HCEC 1CT (cell line): ENCODE data around the gene MS4A5.
"Not testable (repeated sequence)": the region's sequence is repeated elsewhere in the genome, so short reads cannot be mapped to it uniquely, and the experiment has no call there.

Experiments
- DNase-seq: peaks from one replicate; pipeline ENCODE4 v3.0.0-alpha.2; 2017

Gene MS4A5

GRCh38 chr11:60429272-60429671 is at the start of gene MS4A5:
Gene MS4A5 (plus strand): TSS chr11:60429572. CDS start chr11:60429675, 103 bp downstream.
- no peak for DNase-seq

- no peak for DNase-seq
These were observed 40.0 kb upstream of the MS4A5 start for GRCh38 chr11:60389279-60389910.

GRCh38 chr11:60390419-60390818 is 39.0 kb upstream of the MS4A5 start:
- no peak for DNase-seq

GRCh38 chr11:60392361-60392760 is 37.0 kb upstream of the MS4A5 start:
- no peak for DNase-seq

GRCh38 chr11:60393016-60393415 is 36.4 kb upstream of the MS4A5 start:
- DNase-seq: no peak

- DNase-seq: no peak
These were observed 34.5 kb upstream of the MS4A5 start for GRCh38 chr11:60394666-60395380.

GRCh38 chr11:60396382-60396781 is 33.0 kb upstream of the MS4A5 start, which contains the start of gene MS4A14:
Gene MS4A14 (plus strand): TSS chr11:60396459. CDS start chr11:60396579, 120 bp downstream.
- no peak for DNase-seq

GRCh38 chr11:60396799-60397198 is 32.6 kb upstream of the MS4A5 start:
- DNase-seq: no peak

GRCh38 chr11:60420015-60420414 is 9.4 kb upstream of the MS4A5 start:
- no peak for DNase-seq

GRCh38 chr11:60422609-60423008 is 6.8 kb upstream of the MS4A5 start:
- no peak for DNase-seq

GRCh38 chr11:60428517-60428916 is 855 bp upstream of the MS4A5 start:
- DNase-seq: no peak

- no peak for DNase-seq
These were observed 1.9 kb downstream of the MS4A5 start for GRCh38 chr11:60431251-60431650.

GRCh38 chr11:60433401-60433800 is 4.0 kb downstream of the MS4A5 start:
- no peak for DNase-seq

GRCh38 chr11:60447070-60447469 is 17.7 kb downstream of the MS4A5 start:
- no peak for DNase-seq

GRCh38 chr11:60447846-60448245 is 18.5 kb downstream of the MS4A5 start:
- DNase-seq: no peak

GRCh38 chr11:60451185-60451584 is 21.8 kb downstream of the MS4A5 start:
- DNase-seq: not testable (repeated sequence)

GRCh38 chr11:60454212-60454611 is 24.8 kb downstream of the MS4A5 start:
- DNase-seq: no peak

GRCh38 chr11:60455531-60456042 is 26.2 kb downstream of the MS4A5 start, which contains the start of gene MS4A1:
Gene MS4A1 (plus strand): TSS chr11:60455847. CDS start chr11:60462375, 6,528 bp downstream.
- no peak for DNase-seq

- DNase-seq: no peak
These were observed 28.2 kb downstream of the MS4A5 start for GRCh38 chr11:60457576-60457975.

- no peak for DNase-seq
These were observed 30.0 kb downstream of the MS4A5 start for GRCh38 chr11:60459345-60459744.

- DNase-seq: no peak
These were observed 39.5 kb downstream of the MS4A5 start for GRCh38 chr11:60468829-60469228.

GRCh38 chr11:60469723-60470122 is 40.4 kb downstream of the MS4A5 start:
- DNase-seq: no peak

- no peak for DNase-seq
These were observed 47.7 kb downstream of the MS4A5 start for GRCh38 chr11:60477035-60477445.

- DNase-seq: no peak
These were observed 53.0 kb downstream of the MS4A5 start for GRCh38 chr11:60482361-60482760.
